ENCODE data around the gene UBASH3B.

- TF ChIP-seq CTCF (IDR thresholded peaks at IDR 0.05; ENCODE audit: insufficient read depth, low read length) (no peak), REST (IDR thresholded peaks at IDR 0.05; ENCODE audit: insufficient replicate concordance, low read depth) (no peak)
Observed at GRCh38 chr11:122791836-122792235, 136.3 kb downstream of the UBASH3B start.

Data from HL-60 (cell line).